ENCODE measurements around the gene R3HDM4.

The R3HDM4 gene

GRCh38 chr19:947090-947706 lies 34.2 kb upstream of the R3HDM4 start:
- DNase-seq: no peak

- DNase-seq: no peak
Observed at GRCh38 chr19:945401-946252, 32.6 kb upstream of the R3HDM4 start.

DNA sequence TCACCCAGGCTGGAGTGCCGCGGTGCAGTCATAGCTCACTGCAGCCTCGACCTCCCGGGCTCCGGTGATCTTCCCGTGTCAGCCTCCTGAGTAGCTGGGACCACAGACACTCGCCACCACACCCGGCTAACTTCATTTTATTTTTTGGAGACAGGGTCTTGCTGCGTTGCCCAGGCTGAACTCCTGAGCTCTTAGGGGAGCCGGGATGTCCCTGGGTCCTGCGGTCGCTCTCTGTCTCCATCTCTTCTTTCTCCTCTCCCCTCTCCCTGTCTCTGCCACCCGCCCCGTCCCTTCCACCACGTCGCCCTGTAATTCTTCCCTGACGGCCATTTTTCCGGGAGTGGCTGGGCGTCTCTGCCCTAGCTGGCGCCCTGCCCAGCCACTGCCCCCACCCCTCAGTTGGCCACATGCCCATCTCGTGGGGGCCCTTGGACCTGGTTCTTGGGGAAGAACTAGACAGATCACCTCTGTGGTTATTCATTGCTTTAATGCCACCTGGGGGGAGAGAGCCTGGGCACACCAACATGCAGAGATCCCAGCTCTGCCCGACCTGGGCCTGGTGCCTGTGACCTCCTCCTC lies 31.7 kb upstream of the R3HDM4 start:
- peak; percentile 74 for DNase-seq

GRCh38 chr19:944171-944567 lies 31.1 kb upstream of the R3HDM4 start:
- no peak for DNase-seq

GRCh38 chr19:943551-944170 lies 30.6 kb upstream of the R3HDM4 start:
- no peak for DNase-seq

DNA sequence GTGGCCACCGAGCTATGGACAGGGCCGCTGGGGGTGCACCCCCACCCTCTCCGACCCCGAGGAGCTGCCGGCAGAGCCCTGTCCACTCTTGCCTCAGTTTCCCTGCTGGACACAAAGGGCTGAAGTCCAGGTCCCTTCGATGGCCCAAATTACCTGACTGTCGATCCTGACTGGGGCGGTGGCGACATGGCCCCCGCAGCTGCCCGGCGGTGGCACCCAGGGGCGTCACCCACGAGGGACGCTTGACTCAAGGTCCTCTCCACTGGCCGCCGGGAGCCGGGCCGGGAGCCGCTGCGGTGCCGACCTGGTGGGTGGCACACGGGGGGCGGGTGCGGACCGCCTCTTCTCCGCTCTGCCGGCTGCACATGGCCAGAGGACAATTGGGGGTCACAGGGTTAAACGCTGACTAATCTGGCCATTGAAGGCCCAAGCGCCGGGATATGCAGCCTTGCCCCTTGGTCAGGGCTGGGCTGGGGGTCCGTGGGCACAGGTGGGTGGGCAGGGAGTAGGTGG lies 29.2 kb upstream of the R3HDM4 start:
- no peak for DNase-seq

- no peak for DNase-seq
Observed at GRCh38 chr19:941292-942132, 28.5 kb upstream of the R3HDM4 start.

GRCh38 chr19:940591-941291 lies 27.7 kb upstream of the R3HDM4 start:
- DNase-seq: peak; percentile 63

- DNase-seq: no peak
Observed at GRCh38 chr19:939922-940321, 26.9 kb upstream of the R3HDM4 start.

DNA sequence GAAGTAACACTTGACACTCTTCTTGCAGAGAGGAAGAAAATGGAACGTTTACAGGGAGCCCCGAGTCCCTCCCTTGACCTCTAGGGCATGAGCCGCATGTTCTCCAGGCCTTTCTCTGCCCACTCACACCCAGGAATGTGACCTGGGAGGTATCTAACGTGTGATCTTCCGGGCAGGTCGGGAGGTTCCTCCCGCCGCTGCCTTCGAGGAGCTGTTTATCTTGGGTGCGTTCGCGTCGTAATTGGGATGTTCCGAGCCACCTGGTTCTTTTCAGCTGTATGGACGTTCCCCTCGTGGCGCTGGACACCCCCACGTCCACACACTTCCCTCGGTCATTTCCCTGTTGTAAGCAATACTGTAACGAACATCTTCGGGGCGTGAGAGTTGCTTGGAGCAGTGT lies 26.4 kb upstream of the R3HDM4 start:
- no peak for DNase-seq

GRCh38 chr19:938233-938923 lies 25.4 kb upstream of the R3HDM4 start:
- DNase-seq: no peak

- no peak for DNase-seq
Observed at GRCh38 chr19:937259-937694, 24.3 kb upstream of the R3HDM4 start.

DNA sequence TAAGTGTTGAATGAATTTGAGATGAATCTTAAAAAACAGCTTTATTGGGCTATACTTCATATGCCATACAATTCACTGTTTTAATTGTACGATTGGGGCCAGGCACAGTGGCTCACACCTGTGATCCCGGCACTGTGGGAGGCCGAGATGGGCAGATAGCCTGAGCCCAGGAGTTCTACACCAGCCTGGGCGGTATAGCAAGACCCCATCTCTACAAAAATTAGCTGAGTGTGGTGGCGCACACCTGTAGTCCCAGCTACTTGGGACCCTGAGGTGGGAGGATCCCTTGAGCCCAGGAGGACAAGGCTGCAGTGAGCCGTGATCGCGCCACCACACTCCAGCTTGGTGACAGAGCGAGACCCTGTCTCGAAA lies 23.1 kb upstream of the R3HDM4 start:
- no peak for DNase-seq

GRCh38 chr19:934865-935479 lies 22.0 kb upstream of the R3HDM4 start:
- DNase-seq: no peak

DNA sequence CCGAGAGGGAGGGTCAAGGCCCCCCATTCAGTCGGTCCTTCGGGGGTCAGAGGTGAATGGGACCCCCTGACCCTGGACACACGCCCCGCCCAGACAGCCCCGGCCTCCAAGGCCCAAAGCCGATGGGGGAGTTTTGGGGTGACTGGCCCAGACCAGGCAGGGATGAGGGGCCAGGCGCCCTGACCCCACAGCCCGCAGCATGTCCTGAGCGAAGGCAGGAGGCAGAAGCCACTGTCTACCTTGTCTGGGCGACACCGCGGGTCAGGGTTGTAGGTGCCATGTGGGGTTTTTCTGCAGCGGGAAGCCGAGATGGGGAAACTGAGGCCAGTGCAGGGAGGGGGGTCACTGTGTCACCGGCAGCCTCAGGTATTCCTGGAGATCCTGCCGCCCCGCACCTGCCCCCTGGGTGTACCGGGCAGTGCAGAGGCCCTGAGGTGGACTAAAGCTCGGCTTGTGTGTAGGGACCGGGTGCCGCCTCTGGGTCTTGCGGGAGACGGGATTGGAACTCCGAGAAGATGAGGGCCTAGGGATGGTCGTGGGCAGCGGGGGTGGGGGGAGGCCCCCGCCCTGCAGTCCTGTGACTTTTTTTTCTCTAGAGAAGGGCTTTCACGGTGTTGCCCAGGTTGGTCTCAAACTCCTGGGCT lies 21.3 kb upstream of the R3HDM4 start:
- no peak for DNase-seq

DNA sequence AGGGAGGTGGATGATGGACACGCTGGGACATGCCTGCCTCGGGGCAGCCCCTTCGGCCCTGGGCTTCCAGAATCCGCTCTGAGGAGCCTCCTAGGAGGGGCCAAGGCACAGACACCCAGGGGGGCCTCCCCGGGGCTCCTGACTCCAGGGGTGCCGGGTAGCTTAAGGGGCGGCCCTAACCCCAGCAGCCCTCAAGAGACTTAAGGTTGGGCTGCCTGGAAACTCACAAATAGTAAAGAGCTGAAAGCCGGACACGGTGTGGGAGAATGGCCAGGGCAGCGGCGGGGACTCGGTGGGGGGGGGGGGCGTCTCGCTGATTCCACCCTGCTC lies 20.5 kb upstream of the R3HDM4 start:
- DNase-seq: no peak

DNA sequence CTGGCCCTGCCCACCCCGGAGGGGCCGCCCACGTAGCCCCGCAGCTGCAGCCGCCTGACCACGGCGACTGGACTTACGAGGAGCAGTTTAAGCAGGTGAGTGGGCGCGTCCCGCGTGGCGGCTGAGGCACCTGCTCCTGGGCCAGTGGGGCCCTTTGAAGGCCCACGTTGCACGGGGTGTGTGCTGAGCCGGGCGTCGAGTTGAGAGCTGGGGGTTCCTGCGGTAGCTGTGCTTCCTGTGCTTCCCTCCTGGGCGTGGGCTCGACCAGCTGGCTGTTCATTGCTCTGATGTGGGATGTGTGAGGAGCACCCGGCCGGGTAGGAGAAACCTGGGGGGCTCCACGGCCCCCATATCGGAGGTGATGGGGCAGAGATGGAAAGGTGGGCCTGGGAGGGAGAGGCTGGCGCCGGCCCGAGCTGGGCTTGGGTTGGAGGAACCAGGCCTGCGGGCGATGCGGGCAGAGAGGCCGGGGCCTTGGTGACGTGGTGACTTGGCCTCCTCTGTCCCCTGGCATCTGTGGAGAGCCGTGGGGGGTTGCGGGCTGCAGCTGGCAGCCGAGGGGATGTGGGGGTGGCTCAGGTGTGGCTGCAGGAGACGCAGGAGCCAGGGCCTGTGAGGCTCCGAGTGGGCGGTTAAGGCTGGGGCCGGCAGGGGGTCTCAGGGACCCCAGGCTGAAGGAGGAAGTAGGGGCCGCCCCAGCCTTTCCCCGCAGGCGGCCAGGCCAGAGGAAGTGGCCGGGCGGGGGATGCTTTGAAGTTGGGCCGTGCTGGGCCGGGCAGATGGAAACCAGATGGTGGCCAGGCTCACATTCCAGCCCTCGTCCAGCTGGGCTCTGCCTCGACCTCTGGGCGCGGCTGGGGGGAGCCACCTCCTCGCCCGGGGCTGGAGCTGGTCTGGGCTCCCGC lies 19.9 kb upstream of the R3HDM4 start:
- DNase-seq: no peak

DNA sequence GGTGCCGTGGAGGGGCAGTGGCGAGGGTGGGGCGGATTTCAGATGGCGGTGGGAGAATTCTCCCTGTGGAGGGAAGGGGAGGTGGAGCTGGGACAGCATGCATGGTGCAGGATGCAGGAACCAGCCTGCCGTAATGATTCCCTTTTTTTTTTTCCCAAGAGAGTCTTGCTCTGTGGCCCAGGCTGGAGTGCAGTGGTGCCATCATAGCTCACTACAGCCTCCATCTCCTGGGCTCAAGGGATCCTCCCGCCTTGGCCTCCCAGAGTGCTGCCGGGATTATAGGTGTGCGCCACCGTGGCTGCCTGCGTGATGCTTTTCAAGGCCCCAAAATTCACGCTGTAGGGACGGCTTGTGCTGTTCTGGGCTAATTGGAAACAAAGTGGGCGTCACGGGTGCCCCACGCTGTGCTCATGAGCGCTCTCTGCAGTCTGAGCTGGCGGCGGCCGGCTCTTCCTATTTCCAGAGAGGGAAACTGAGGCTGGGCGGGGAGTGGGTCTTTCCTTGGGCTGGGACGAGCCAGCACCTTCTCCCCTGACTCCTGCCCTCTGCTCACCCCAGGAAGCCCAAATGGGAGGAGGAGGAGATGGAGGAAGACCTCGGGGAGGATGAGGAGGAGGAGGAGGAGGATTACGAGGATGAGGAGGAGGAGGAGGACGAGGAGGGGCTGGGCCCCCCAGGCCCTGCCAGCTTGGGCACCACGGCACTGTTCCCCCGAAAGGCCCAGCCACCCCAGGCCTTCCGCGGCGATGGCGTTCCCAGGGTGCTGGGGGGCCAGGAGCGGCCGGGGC lies 19.0 kb upstream of the R3HDM4 start:
- no peak for DNase-seq

DNA sequence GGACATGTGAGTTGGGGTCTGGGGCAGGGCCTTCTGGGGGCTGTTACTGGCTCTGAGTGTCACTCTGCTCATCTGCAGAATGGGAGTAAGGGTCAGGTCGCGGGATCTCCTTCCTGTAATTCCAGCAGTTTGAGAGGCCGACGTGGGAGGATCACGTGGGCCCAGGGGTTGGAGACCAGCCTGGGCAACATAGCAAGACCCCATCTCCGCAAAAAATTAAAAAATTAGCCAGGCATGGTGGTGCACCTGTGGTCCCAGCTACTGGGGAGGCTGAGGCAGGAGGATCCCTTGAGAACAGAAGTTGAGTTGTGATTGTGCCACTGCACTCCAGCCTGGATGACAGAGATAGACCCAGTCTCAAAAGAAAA lies 16.9 kb upstream of the R3HDM4 start:
- no peak for DNase-seq
